ENCODE measurements around the gene CTNNA2.
"Not testable (repeated sequence)": the region's sequence is repeated elsewhere in the genome, so short reads cannot be mapped to it uniquely, and the experiment has no call there.

CTNNA2 gene

DNA sequence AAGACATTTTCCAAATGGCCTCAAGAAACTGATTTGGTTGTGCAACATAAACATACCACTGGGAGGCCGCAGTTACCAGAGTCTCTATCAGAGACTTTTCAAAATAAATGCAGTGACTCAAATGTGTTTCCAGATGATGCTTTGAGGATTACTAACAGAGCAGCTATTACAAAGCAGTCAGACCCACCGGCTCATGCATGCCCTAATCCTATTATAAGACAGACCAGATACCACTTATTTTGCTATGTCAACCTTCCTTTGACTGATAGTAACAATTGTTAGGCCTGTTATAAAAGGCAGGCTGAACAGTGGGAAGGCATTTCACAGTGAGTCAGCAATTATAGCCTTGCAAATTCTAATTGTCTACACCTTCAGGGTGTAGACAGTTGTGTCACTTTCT, 574.0 kb downstream of the CTNNA2 start:
- H3K27ac ChIP-seq, result no peak overlapping the region
- H3K4me3 ChIP-seq (ENCODE audit: low read depth, low read length), result no peak overlapping the region
- no peaks in the 10 kb centered on the region for H3K36me3 ChIP-seq (replicated peaks)
- no peak for DNase-seq
- TF ChIP-seq, protein P1, sequence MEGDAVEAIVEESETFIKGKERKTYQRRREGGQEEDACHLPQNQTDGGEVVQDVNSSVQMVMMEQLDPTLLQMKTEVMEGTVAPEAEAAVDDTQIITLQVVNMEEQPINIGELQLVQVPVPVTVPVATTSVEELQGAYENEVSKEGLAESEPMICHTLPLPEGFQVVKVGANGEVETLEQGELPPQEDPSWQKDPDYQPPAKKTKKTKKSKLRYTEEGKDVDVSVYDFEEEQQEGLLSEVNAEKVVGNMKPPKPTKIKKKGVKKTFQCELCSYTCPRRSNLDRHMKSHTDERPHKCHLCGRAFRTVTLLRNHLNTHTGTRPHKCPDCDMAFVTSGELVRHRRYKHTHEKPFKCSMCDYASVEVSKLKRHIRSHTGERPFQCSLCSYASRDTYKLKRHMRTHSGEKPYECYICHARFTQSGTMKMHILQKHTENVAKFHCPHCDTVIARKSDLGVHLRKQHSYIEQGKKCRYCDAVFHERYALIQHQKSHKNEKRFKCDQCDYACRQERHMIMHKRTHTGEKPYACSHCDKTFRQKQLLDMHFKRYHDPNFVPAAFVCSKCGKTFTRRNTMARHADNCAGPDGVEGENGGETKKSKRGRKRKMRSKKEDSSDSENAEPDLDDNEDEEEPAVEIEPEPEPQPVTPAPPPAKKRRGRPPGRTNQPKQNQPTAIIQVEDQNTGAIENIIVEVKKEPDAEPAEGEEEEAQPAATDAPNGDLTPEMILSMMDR (IDR thresholded peaks at IDR 0.05; ENCODE audit: low read depth, low read length, missing control alignments), result no peak
- in situ Hi-C loops (cut with HindIII; ENCODE audit: low pct_ligation_motif_present, low sequenced_read_pairs), result no loop called here
- H3K27me3 ChIP-seq (replicated peaks), result no peaks in the 10 kb centered on the region

DNA sequence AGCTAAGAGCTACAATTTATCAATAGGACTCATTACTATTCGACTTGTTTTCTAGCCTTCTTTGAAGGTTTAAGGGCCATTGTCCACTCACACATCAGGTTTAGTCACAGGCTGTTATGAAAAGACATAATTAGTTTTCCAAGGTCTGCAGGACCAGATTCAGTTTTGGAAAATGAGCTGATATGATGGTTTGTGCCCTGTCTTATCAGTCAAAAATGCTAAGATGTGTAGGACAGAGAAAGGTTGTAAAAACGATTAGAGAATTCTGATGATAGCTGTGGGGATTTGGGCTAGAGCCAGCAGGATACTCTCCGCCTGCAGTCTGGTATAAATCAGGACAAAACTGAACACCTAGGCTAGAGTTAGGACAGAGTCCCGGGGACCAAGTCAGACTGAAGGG, 578.4 kb downstream of the CTNNA2 start:
- in situ Hi-C loops (cut with HindIII; ENCODE audit: low pct_ligation_motif_present, low sequenced_read_pairs), result no loop called here
- TF ChIP-seq, protein P1 (IDR thresholded peaks at IDR 0.05; ENCODE audit: low read depth, low read length, missing control alignments), result no peak
- Histone ChIP-seq H3K4me3 (ENCODE audit: low read depth, low read length) (no peak overlapping the region), H3K27ac (no peak overlapping the region), H3K36me3 (replicated peaks) (no peaks in the 10 kb centered on the region), H3K27me3 (replicated peaks) (no peaks in the 10 kb centered on the region)
- no peak for DNase-seq

DNA sequence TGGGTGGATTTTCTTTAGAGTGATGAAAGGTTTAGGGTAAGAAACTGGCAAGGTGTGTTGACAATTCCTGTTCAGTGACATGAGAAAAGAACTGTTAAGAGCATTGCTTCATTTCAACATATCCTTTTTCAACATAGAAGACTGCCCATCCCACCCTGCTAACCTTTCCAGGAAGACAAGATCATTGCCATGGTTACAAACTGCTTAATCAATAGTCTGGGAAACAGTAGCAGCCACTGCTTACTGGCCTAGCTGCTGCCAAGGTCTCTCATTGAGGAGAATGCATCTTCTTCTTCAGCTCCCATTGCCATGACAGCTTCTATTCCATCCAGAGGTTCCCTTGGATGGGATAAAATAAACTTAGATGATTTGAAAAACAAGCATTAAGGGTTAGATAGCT, 579.6 kb downstream of the CTNNA2 start:
- Histone ChIP-seq H3K27ac (no peak overlapping the region), H3K4me3 (ENCODE audit: low read depth, low read length) (no peak overlapping the region), H3K36me3 (replicated peaks) (no peaks in the 10 kb centered on the region), H3K27me3 (replicated peaks) (no peaks in the 10 kb centered on the region)
- TF ChIP-seq, protein P1 (IDR thresholded peaks at IDR 0.05; ENCODE audit: low read depth, low read length, missing control alignments), result no peak
- DNase-seq, result no peak
- in situ Hi-C loops (cut with HindIII; ENCODE audit: low pct_ligation_motif_present, low sequenced_read_pairs), result no loop called here

DNA sequence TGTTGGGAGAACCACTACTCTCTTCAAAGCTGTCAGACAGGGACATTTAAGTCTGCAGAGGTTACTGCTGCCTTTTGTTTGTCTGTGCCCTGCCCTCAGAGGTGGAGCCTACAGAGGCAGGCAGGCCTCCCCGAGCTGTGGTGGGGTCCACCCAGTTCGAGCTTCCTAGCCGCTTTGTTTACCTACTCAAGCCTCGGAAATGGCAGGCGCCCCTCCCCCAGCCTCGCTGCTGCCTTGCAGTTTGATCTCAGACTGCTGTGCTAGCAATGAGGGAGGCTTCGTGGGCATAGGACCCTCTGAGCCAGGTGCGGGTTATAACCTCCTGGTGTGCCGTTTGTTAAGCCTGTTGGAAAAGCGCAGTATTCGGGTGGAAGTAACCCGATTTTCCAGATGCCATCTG, 585.7 kb downstream of the CTNNA2 start:
- H3K36me3 ChIP-seq (replicated peaks); H3K27ac ChIP-seq; H3K27me3 ChIP-seq (replicated peaks); DNase-seq; H3K4me3 ChIP-seq (ENCODE audit: low read depth, low read length); in situ Hi-C loops (cut with HindIII; ENCODE audit: low pct_ligation_motif_present, low sequenced_read_pairs): not testable (repeated sequence)

DNA sequence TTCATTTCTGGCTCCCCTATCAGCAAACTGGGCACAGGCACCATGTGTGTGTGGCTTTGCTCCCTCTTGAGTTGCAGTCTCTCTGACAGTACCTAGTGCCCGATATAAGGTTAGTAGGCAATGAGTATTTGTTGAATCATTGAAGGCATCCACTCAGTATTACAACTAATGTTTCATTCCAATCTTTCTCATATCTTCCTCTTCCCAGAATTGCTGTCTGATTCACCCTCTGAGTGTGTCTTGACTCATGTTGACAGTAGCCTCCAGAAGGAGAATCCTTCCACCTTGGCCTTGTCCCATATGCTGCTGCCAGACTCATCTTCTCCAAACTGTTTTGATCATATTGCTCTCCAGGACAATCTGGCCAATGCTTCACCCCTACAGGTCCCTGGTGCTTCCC, 589.2 kb downstream of the CTNNA2 start:
- Histone ChIP-seq H3K27ac (no peak overlapping the region), H3K4me3 (ENCODE audit: low read depth, low read length) (no peak overlapping the region), H3K27me3 (replicated peaks) (no peaks in the 10 kb centered on the region), H3K36me3 (replicated peaks) (no peaks in the 10 kb centered on the region)
- in situ Hi-C loops (cut with HindIII; ENCODE audit: low pct_ligation_motif_present, low sequenced_read_pairs), result no loop called here
- TF ChIP-seq, protein P1 (IDR thresholded peaks at IDR 0.05; ENCODE audit: low read depth, low read length, missing control alignments), result no peak
- DNase-seq, result no peak

DNA sequence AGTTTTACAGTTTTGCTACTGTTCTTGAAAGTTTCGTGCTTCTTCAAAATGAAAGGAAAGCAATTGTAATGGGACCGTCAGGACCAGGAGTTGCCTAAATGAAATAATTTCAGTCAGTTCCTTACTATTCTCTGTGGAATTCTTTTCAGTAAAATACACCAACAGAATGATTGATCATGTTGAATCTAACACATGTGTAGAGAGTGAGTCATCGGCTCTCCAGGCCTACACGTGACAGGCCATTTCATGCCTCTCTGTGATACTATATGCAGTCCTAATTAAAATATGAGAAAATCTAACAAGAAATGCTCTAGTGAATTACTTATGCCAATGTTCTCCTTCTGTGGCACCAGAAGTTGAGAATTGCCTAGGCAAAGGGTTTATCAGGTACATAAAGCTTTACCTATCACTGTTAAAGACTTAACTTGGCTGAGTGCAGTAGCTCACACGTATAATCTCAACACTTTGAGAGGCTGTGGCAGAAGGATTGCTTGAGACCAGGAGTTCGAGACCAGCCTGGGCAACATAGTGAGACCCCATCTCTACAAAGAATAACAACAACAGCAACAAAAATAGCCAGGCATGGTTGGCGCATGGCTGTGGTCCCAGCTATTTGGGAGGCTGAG, 592.3 kb downstream of the CTNNA2 start:
- TF ChIP-seq, protein P1 (IDR thresholded peaks at IDR 0.05; ENCODE audit: low read depth, low read length, missing control alignments), result no peak
- DNase-seq, result no peak
- in situ Hi-C loops (cut with HindIII; ENCODE audit: low pct_ligation_motif_present, low sequenced_read_pairs), result no loop called here

More for the DNA sequence above, 592.3 kb downstream of the CTNNA2 start:
- Histone ChIP-seq H3K27me3 (replicated peaks) (no peaks in the 10 kb centered on the region), H3K27ac (no peak overlapping the region), H3K4me3 (ENCODE audit: low read depth, low read length) (no peak overlapping the region), H3K36me3 (replicated peaks) (no peaks in the 10 kb centered on the region)

Data from brain microvascular endothelial cell (primary cell).